Measurements from ENCODE around the gene TNFRSF13B.

DNA sequence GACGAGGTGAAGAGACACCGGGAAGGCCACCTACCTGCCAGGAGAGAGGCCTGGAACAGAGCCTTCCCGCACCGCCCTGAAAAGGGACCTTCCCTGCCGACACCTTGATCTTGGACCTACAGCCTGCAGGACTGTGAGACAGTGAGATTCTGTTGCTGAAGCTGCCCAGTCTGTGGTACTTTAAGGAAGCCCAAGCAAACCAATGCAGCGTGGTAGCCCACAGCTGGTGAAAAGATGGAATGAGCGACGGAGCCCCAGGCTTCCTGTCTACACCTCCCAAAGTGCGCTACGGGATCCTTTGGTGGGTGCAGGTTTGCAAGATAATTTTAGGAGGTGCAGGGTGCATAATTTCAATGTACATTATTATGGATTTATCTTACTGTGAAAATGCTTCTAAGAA, 33.9 kb downstream of the TNFRSF13B start:
- TF ChIP-seq, protein P1, sequence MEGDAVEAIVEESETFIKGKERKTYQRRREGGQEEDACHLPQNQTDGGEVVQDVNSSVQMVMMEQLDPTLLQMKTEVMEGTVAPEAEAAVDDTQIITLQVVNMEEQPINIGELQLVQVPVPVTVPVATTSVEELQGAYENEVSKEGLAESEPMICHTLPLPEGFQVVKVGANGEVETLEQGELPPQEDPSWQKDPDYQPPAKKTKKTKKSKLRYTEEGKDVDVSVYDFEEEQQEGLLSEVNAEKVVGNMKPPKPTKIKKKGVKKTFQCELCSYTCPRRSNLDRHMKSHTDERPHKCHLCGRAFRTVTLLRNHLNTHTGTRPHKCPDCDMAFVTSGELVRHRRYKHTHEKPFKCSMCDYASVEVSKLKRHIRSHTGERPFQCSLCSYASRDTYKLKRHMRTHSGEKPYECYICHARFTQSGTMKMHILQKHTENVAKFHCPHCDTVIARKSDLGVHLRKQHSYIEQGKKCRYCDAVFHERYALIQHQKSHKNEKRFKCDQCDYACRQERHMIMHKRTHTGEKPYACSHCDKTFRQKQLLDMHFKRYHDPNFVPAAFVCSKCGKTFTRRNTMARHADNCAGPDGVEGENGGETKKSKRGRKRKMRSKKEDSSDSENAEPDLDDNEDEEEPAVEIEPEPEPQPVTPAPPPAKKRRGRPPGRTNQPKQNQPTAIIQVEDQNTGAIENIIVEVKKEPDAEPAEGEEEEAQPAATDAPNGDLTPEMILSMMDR (conservative IDR thresholded peaks at IDR 0.05; ENCODE audit: low read depth in 2 of 2), result no peak
- TF ChIP-seq JUNB (IDR thresholded peaks at IDR 0.05; ENCODE audit: unreplicated experiment) (no peak), POLR2AphosphoS5 (IDR thresholded peaks at IDR 0.05; ENCODE audit: low read depth) (no peak), EZH2phosphoT487 (IDR thresholded peaks at IDR 0.05; ENCODE audit: unreplicated experiment) (no peak), EZH2 (IDR thresholded peaks at IDR 0.05; ENCODE audit: low read depth, unreplicated experiment) (no peak), ZNF114 (CRISPR knock-in tag; IDR thresholded peaks at IDR 0.05) (no peak), REST (IDR thresholded peaks at IDR 0.05; ENCODE audit: unreplicated experiment) (no peak), CREB1 (CRISPR knock-in tag; IDR thresholded peaks at IDR 0.05; ENCODE audit: low read depth) (no peak)
- TF ChIP-seq, protein P2, sequence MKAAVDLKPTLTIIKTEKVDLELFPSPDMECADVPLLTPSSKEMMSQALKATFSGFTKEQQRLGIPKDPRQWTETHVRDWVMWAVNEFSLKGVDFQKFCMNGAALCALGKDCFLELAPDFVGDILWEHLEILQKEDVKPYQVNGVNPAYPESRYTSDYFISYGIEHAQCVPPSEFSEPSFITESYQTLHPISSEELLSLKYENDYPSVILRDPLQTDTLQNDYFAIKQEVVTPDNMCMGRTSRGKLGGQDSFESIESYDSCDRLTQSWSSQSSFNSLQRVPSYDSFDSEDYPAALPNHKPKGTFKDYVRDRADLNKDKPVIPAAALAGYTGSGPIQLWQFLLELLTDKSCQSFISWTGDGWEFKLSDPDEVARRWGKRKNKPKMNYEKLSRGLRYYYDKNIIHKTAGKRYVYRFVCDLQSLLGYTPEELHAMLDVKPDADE (IDR thresholded peaks at IDR 0.05), result no peak
